Retinal pigment epithelial cell (primary cell): ENCODE data around the gene SIAH2.

Experiments
- DNase-seq: peaks from one replicate; pipeline ENCODE4 v3.0.0-alpha.2; 2010; ENCODE audit warnings: low read depth
- H3K4me3 ChIP-seq: 2 replicates; pipeline ENCODE4 v1.5.1; 2011; ENCODE audit warnings: mild to moderate bottlenecking, low read length, control low read depth, moderate library complexity
- TF ChIP-seq, protein P1 (sequence below): conservative IDR thresholded peaks from 2 replicates; pipeline ENCODE4 v1.5.1; 2011; ENCODE audit warnings: low read depth, low read length, control low read depth, inconsistent platforms

SIAH2 gene

DNA sequence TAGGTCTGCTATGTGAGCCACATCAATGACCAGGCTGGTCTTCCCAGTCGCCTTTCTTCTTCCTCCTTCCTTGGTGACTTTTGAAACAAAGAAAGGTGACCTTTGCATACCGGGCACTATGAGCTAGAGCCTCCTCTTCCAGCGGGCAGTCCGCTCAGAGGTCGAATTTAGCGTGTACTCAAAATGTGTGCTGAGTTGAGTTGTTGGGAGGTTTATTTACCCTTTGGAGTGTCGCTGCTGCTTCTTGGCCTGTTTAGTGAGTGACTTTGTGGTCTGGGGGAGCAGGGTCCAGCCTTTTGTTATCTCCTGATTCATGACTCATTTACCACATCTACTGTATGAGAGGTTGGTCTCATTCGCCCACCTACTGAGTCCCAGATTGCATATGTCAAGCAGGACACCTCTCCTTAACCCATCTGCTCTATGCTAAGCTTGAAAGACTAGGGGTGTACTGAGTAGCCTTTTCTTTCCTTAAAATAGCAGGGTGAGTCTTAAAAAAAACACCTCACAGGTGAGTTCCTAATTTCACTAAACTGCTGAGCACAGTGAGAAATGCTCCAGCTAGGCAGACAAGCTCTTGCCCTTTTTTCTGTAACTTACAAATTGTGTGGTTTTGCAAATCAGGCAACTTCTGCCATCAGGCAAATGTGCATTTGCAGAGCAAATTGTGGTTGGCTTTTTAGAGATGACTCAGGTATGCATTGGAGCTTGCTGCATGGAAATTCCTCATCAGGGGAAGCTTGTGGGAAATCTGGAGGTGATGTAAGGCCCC, 3.2 kb upstream of the SIAH2 start:
- H3K4me3 ChIP-seq: no peak overlapping the region
- TF ChIP-seq, protein P1, sequence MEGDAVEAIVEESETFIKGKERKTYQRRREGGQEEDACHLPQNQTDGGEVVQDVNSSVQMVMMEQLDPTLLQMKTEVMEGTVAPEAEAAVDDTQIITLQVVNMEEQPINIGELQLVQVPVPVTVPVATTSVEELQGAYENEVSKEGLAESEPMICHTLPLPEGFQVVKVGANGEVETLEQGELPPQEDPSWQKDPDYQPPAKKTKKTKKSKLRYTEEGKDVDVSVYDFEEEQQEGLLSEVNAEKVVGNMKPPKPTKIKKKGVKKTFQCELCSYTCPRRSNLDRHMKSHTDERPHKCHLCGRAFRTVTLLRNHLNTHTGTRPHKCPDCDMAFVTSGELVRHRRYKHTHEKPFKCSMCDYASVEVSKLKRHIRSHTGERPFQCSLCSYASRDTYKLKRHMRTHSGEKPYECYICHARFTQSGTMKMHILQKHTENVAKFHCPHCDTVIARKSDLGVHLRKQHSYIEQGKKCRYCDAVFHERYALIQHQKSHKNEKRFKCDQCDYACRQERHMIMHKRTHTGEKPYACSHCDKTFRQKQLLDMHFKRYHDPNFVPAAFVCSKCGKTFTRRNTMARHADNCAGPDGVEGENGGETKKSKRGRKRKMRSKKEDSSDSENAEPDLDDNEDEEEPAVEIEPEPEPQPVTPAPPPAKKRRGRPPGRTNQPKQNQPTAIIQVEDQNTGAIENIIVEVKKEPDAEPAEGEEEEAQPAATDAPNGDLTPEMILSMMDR: no peak
- peak; percentile 24 for DNase-seq

DNA sequence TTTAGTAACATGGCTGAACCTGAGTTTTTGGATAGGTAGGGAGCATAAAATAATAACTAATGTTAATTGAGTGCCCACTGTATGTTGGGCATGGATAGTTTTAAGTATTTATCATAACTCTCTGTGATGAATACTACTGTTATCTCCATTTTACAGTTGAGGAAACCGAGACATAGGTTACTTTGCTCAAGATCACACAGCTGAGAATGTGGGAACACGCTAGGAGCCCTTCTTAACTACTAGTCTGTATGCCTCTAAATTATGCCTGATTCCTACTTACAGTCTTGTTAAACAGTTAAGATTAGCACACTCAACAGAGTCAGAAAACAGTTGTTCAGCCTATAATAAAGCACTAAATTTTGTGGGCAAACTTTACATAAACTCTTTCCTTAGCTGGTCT, 2.0 kb upstream of the SIAH2 start:
- TF ChIP-seq, protein P1: no peak
- no peak overlapping the region for H3K4me3 ChIP-seq
- DNase-seq: no peak

DNA sequence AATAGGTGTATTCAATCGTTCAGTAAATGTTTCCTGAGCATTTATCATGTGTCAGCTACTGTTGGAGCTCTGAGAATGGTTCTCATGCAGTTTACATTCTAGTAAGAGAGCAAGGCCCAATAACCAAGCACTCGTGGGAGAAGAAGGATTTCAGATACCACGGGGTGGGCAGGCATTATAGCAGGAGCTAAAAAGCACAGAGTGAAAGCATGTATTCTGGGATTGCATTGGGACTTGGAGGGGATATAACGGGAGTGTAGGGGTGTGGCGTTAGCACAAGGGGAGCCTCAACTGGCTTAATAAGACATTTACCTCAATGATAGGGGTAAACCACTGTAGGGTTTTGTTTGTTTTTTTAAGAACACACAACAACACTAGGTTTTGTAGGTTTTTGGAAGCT, 1.6 kb upstream of the SIAH2 start:
- DNase-seq: no peak
- TF ChIP-seq, protein P1: no peak
- no peak overlapping the region for H3K4me3 ChIP-seq

DNA sequence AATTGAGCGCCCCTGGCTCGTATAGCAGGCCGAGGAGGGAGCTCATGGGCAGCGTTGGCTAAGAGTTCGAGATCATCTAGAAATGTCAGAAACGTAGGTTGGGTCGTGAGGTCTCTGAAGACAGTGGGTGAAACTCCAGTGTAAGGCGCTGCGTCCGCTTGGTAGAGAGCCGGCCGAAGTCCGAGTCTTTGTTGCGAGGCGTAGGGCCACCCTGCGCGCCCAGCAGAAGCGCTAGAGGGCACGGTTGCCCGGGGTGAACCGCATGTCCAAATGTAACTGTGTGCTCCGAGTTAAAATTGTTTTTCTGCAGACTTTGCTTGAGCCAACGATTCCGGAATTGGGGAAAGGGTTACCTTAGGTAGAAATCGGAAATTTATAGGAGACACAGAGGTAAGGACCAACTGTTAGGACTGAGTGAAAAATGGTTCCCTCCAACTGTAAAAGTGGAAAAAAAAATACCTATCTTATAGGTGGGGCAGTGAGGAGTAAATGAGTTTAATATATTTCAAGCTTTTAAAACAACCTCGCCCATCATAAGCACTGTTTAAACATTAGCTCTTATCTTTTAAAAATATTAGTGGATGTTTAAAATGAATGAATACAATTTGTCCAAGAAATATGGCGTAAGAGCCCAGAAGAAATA, 993 bp upstream of the SIAH2 start:
- TF ChIP-seq, protein P1: peak; percentile 56
- H3K4me3 ChIP-seq: peak overlapping the region; percentile 69
- DNase-seq: no peak

DNA sequence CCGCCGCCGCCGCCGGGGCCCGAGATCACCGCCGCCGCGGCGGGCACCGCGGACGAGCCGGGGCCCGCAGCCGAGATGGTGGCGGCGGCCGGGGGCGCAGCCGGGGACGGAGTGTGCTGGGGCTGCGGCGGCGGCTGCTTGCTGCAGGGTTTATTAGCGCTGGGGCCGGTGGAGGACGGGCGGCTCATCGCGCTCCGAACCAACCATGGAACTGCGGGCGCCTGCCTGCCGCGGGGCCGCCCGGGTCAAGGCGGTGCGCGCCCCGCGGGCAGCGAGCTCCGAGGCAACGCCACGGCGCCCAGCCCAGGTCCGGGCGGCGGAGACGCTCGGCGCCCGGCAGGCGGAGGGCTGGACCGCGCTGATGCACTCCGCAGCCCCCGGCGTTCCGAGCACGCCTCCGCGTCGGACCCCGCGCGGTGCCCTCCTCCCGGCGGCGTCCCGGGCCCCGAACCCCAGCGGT, 277 bp downstream of the SIAH2 start:
- TF ChIP-seq, protein P1: no peak
- peak overlapping the region; percentile 63 for H3K4me3 ChIP-seq
- no peak for DNase-seq

DNA sequence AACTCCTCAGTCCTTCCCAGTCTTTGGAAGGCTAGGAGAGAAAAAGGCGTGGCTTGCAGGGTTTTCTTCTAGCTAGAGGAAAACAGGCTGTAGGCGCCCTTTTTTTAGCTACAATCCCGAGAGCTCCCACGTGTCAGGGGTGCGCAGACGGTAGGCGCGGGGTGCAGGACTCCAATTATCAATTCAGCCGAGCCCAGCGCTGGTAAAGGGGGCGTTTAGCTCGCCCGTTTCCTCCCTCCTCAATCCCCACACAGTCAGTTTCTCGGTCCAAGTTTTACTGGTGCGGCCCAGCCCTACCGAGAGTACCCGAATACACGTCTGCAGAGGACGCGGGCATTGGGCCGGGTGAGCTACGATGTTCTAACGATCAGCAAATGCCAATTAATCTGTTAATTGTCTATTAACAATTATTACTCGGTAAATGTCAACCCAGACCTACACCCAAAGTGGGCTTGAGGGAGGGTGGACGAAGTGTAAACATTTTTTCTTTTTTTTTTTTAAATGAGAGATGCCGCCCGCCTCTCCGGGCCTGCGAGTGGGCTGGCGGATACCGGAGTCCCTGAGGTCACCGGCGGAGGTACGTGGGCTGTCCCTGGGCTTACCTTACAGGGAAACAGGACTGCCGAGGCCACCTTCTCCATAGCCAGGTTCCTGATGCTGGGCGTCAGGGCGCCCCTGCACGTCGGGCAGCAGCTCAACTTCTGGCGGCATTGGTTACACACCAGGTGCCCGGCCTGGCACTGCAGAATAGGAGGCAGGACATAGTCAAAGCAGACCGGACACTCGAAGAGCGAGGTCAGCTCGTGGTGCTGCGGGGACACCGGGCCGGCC, 923 bp downstream of the SIAH2 start:
- H3K4me3 ChIP-seq: peak overlapping the region; percentile 63
- TF ChIP-seq, protein P1: no peak
- no peak for DNase-seq
